ENCODE measurements around the gene PRKCA.

Gene PRKCA

GRCh38 chr17:66811683-66812054, 509.3 kb downstream of the PRKCA start:
- no peak overlapping the region for H2BK5ac ChIP-seq (ENCODE audit: low read depth, low read length, poor library complexity)
- H3K79me1 ChIP-seq (ENCODE audit: low read length), result no peaks in the 10 kb centered on the region
- no peak overlapping the region for H2AK5ac ChIP-seq (ENCODE audit: low read length)
- H4K8ac ChIP-seq (ENCODE audit: low read depth, low read length), result no peak overlapping the region
- no peak overlapping the region for H3K23ac ChIP-seq (ENCODE audit: low read length)
- DNase-seq, result no peak
- H3K79me2 ChIP-seq (ENCODE audit: control insufficient read depth, insufficient read depth, low read length, poor library complexity), result no peaks in the 10 kb centered on the region
- H2AFZ ChIP-seq (ENCODE audit: insufficient read depth, low read length, poor library complexity), result no peak overlapping the region
- H3K27ac ChIP-seq (ENCODE audit: low read depth, low read length), result no peak overlapping the region
- WGBS (ENCODE audit: extremely low coverage, insufficient coverage, insufficient read length), result no CpG with 5 or more reads among the region's 9 CpGs
- no peak overlapping the region for H3K9ac ChIP-seq (ENCODE audit: low read length)
- no peak overlapping the region for H2BK12ac ChIP-seq (ENCODE audit: low read length)
- H3K4me3 ChIP-seq (ENCODE audit: low read depth, low read length), result no peak overlapping the region
- peaks cover 2% of the 10 kb centered on the region for H3K9me3 ChIP-seq (ENCODE audit: insufficient read depth, low read depth, low read length)
- H4K91ac ChIP-seq (ENCODE audit: low read depth, low read length), result no peak overlapping the region
- no peak overlapping the region for H3K4me2 ChIP-seq (ENCODE audit: low read length)
- H3K4me1 ChIP-seq (ENCODE audit: control insufficient read depth in 1 of 2, insufficient read depth in 2 of 2, low read length in 2 of 2), result no peaks in the 10 kb centered on the region
- H3K14ac ChIP-seq (ENCODE audit: low read length), result no peak overlapping the region
- no peak overlapping the region for H3K18ac ChIP-seq (ENCODE audit: low read length)
- H3K36me3 ChIP-seq (ENCODE audit: control insufficient read depth in 1 of 2, insufficient read depth in 2 of 2, low read length in 2 of 2), result no peaks in the 10 kb centered on the region
- H4K12ac ChIP-seq (ENCODE audit: low read depth, low read length), result no peak overlapping the region
- H3K27me3 ChIP-seq (ENCODE audit: insufficient read depth, low read length), result no peaks in the 10 kb centered on the region
- no peak overlapping the region for H2BK120ac ChIP-seq (ENCODE audit: insufficient read depth, low read length, poor library complexity)
- no peak overlapping the region for H3K4ac ChIP-seq (ENCODE audit: low read depth, low read length)

DNA sequence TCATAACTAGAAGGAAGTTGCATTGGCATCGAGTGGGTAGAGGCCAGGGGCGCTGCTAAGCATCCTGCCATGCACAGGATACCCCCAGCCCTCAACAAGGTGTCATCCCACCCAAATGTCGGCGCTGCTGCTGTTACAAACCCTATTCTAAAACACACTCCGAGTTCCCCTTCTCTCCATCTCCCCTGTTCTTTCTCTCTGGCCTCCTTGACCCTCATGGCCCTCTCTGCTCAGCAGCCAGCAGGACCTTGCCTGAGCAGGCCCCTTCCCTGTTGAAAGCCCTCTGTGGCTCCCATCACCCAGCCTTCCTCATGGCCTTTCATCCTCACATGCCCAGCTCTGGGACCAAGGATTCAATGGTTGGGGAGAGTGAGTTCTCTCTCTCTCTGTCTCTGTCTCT, 510.2 kb downstream of the PRKCA start:
- WGBS (ENCODE audit: extremely low coverage, insufficient coverage, insufficient read length), result no CpG with 5 or more reads among the region's 5 CpGs
- Histone ChIP-seq H3K4ac (ENCODE audit: low read depth, low read length) (no peak overlapping the region), H3K79me1 (ENCODE audit: low read length) (no peaks in the 10 kb centered on the region), H3K4me2 (ENCODE audit: low read length) (no peak overlapping the region), H3K27me3 (ENCODE audit: insufficient read depth, low read length) (no peaks in the 10 kb centered on the region), H3K9ac (ENCODE audit: low read length) (no peak overlapping the region), H3K18ac (ENCODE audit: low read length) (no peak overlapping the region), H3K23ac (ENCODE audit: low read length) (no peak overlapping the region), H3K27ac (ENCODE audit: low read depth, low read length) (no peak overlapping the region), H2BK5ac (ENCODE audit: low read depth, low read length, poor library complexity) (no peak overlapping the region), H3K36me3 (ENCODE audit: control insufficient read depth in 1 of 2, insufficient read depth in 2 of 2, low read length in 2 of 2) (no peaks in the 10 kb centered on the region), H2BK12ac (ENCODE audit: low read length) (no peak overlapping the region), H2AK5ac (ENCODE audit: low read length) (no peak overlapping the region), H4K8ac (ENCODE audit: low read depth, low read length) (no peak overlapping the region), H3K14ac (ENCODE audit: low read length) (no peak overlapping the region), H4K91ac (ENCODE audit: low read depth, low read length) (no peak overlapping the region), H3K4me3 (ENCODE audit: low read depth, low read length) (no peak overlapping the region), H3K4me1 (ENCODE audit: control insufficient read depth in 1 of 2, insufficient read depth in 2 of 2, low read length in 2 of 2) (no peaks in the 10 kb centered on the region), H2AFZ (ENCODE audit: insufficient read depth, low read length, poor library complexity) (no peak overlapping the region), H3K79me2 (ENCODE audit: control insufficient read depth, insufficient read depth, low read length, poor library complexity) (no peaks in the 10 kb centered on the region), H2BK120ac (ENCODE audit: insufficient read depth, low read length, poor library complexity) (no peak overlapping the region), H4K12ac (ENCODE audit: low read depth, low read length) (no peak overlapping the region), H3K9me3 (ENCODE audit: insufficient read depth, low read depth, low read length) (peaks cover 2% of the 10 kb centered on the region)
- no peak for DNase-seq

- Histone ChIP-seq H4K8ac (ENCODE audit: low read depth, low read length) (no peak overlapping the region), H3K4me2 (ENCODE audit: low read length) (no peak overlapping the region), H2BK12ac (ENCODE audit: low read length) (no peak overlapping the region), H2BK120ac (ENCODE audit: insufficient read depth, low read length, poor library complexity) (no peak overlapping the region), H3K27ac (ENCODE audit: low read depth, low read length) (no peak overlapping the region), H3K18ac (ENCODE audit: low read length) (no peak overlapping the region), H3K9ac (ENCODE audit: low read length) (no peak overlapping the region), H2AK5ac (ENCODE audit: low read length) (no peak overlapping the region), H3K23ac (ENCODE audit: low read length) (no peak overlapping the region), H3K14ac (ENCODE audit: low read length) (no peak overlapping the region), H3K4me3 (ENCODE audit: low read depth, low read length) (no peak overlapping the region), H3K79me1 (ENCODE audit: low read length) (no peaks in the 10 kb centered on the region), H3K27me3 (ENCODE audit: insufficient read depth, low read length) (no peaks in the 10 kb centered on the region), H3K9me3 (ENCODE audit: insufficient read depth, low read depth, low read length) (peaks cover 4% of the 10 kb centered on the region), H3K4ac (ENCODE audit: low read depth, low read length) (no peak overlapping the region), H2AFZ (ENCODE audit: insufficient read depth, low read length, poor library complexity) (no peak overlapping the region), H3K36me3 (ENCODE audit: control insufficient read depth in 1 of 2, insufficient read depth in 2 of 2, low read length in 2 of 2) (no peaks in the 10 kb centered on the region), H3K4me1 (ENCODE audit: control insufficient read depth in 1 of 2, insufficient read depth in 2 of 2, low read length in 2 of 2) (no peaks in the 10 kb centered on the region), H4K12ac (ENCODE audit: low read depth, low read length) (no peak overlapping the region), H2BK5ac (ENCODE audit: low read depth, low read length, poor library complexity) (no peak overlapping the region), H4K91ac (ENCODE audit: low read depth, low read length) (no peak overlapping the region), H3K79me2 (ENCODE audit: control insufficient read depth, insufficient read depth, low read length, poor library complexity) (no peaks in the 10 kb centered on the region)
- WGBS (ENCODE audit: extremely low coverage, insufficient coverage, insufficient read length), result no CpG with 5 or more reads among the region's 2 CpGs
- DNase-seq, result no peak
These were observed 510.9 kb downstream of the PRKCA start for GRCh38 chr17:66813296-66813695.

DNA sequence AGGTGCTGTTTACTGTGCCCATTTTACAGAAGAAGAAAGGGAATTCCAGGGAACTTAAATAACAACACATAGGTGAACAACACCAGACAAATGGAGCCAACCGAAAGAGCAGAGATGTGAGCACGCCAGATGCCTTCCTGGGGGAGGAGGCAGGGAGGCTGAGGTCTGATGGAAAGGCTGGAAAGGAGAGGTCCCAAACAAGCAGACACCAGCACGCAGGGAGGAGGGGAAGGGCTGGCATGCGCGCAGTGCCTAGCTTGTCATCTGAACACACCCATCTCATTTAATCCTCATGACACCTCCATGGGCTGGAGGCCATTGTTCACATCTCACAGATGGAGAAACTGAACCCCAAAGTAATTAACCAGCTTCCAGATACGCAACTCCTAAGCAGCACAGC, 511.6 kb downstream of the PRKCA start:
- no peak overlapping the region for H3K4me3 ChIP-seq (ENCODE audit: low read depth, low read length)
- DNase-seq, result no peak
- no CpG with 5 or more reads among the region's 6 CpGs for WGBS (ENCODE audit: extremely low coverage, insufficient coverage, insufficient read length)
- H3K36me3 ChIP-seq (ENCODE audit: control insufficient read depth in 1 of 2, insufficient read depth in 2 of 2, low read length in 2 of 2), result no peaks in the 10 kb centered on the region
- no peak overlapping the region for H3K27ac ChIP-seq (ENCODE audit: low read depth, low read length)
- H3K27me3 ChIP-seq (ENCODE audit: insufficient read depth, low read length), result no peaks in the 10 kb centered on the region
- no peak overlapping the region for H2AK5ac ChIP-seq (ENCODE audit: low read length)
- H2AFZ ChIP-seq (ENCODE audit: insufficient read depth, low read length, poor library complexity), result no peak overlapping the region
- H3K79me1 ChIP-seq (ENCODE audit: low read length), result no peaks in the 10 kb centered on the region
- no peak overlapping the region for H3K4ac ChIP-seq (ENCODE audit: low read depth, low read length)
- no peaks in the 10 kb centered on the region for H3K79me2 ChIP-seq (ENCODE audit: control insufficient read depth, insufficient read depth, low read length, poor library complexity)
- H3K14ac ChIP-seq (ENCODE audit: low read length), result no peak overlapping the region
- H3K23ac ChIP-seq (ENCODE audit: low read length), result no peak overlapping the region
- H2BK12ac ChIP-seq (ENCODE audit: low read length), result no peak overlapping the region
- H3K9ac ChIP-seq (ENCODE audit: low read length), result no peak overlapping the region
- peaks cover 4% of the 10 kb centered on the region for H3K9me3 ChIP-seq (ENCODE audit: insufficient read depth, low read depth, low read length)
- no peak overlapping the region for H3K18ac ChIP-seq (ENCODE audit: low read length)
- no peaks in the 10 kb centered on the region for H3K4me1 ChIP-seq (ENCODE audit: control insufficient read depth in 1 of 2, insufficient read depth in 2 of 2, low read length in 2 of 2)
- no peak overlapping the region for H4K8ac ChIP-seq (ENCODE audit: low read depth, low read length)
- H2BK5ac ChIP-seq (ENCODE audit: low read depth, low read length, poor library complexity), result no peak overlapping the region
- H4K91ac ChIP-seq (ENCODE audit: low read depth, low read length), result no peak overlapping the region
- H3K4me2 ChIP-seq (ENCODE audit: low read length), result no peak overlapping the region
- H2BK120ac ChIP-seq (ENCODE audit: insufficient read depth, low read length, poor library complexity), result no peak overlapping the region
- no peak overlapping the region for H4K12ac ChIP-seq (ENCODE audit: low read depth, low read length)

Measured in trophoblast cell (in vitro differentiated cells and primary cell).